Measurements from ENCODE around the gene ZER1.
"Not testable (repeated sequence)": the region's sequence is repeated elsewhere in the genome, so short reads cannot be mapped to it uniquely, and the experiment has no call there.

Gene ZER1

GRCh38 chr9:128713941-128714573 is 57.7 kb downstream of the ZER1 start:
- DNase-seq, result no peak

GRCh38 chr9:128713411-128713780 is 58.3 kb downstream of the ZER1 start:
- no peak for DNase-seq

GRCh38 chr9:128712451-128713410 is 59.0 kb downstream of the ZER1 start:
- no peak for DNase-seq

GRCh38 chr9:128707446-128707845 is 64.3 kb downstream of the ZER1 start:
- no peak for DNase-seq

GRCh38 chr9:128706671-128707381 is 64.9 kb downstream of the ZER1 start:
- no peak for DNase-seq

- no peak for DNase-seq
Measured at GRCh38 chr9:128706045-128706444, 65.7 kb downstream of the ZER1 start.

GRCh38 chr9:128705051-128705965 is 66.4 kb downstream of the ZER1 start:
- DNase-seq, result no peak

- no peak for DNase-seq
Measured at GRCh38 chr9:128704356-128704670, 67.4 kb downstream of the ZER1 start.

- no peak for DNase-seq
Measured at GRCh38 chr9:128703616-128704355, 67.9 kb downstream of the ZER1 start.

GRCh38 chr9:128702949-128703615 is 68.6 kb downstream of the ZER1 start:
- no peak for DNase-seq

GRCh38 chr9:128702445-128702948 is 69.2 kb downstream of the ZER1 start, which contains the start of gene PKN3:
PKN3 (plus strand) TSS chr9:128702503; CDS start chr9:128702916, 413 bp downstream.
- peak; percentile 79 for DNase-seq

GRCh38 chr9:128701227-128701854 is 70.4 kb downstream of the ZER1 start:
- no peak for DNase-seq

GRCh38 chr9:128699096-128699795 is 72.5 kb downstream of the ZER1 start:
- not testable (repeated sequence) for DNase-seq

- DNase-seq, result no peak
Measured at GRCh38 chr9:128696923-128697707, 74.6 kb downstream of the ZER1 start.

GRCh38 chr9:128694344-128694743 is 77.4 kb downstream of the ZER1 start:
- DNase-seq, result no peak

GRCh38 chr9:128693738-128694137 is 78.0 kb downstream of the ZER1 start:
- DNase-seq, result not testable (repeated sequence)

GRCh38 chr9:128690684-128691034 is 81.1 kb downstream of the ZER1 start:
- no peak for DNase-seq

GRCh38 chr9:128689820-128690683 is 81.7 kb downstream of the ZER1 start:
- no peak for DNase-seq

Data from amniotic stem cell (primary cell).